ENCODE data around the gene ITPKB. TPM values are rescaled to one million over a fixed set of nuclear protein-coding genes. Genes with fewer than 3 reads are reported as not detected.

ITPKB gene
- total RNA-seq, 2 experiments from 2014 or later, result 30.7 to 30.8 TPM

- Mint-ChIP-seq H3K4me3 (no peak overlapping the region), H3K9me3 (no peaks in the 10 kb centered on the region), H3K36me3 (no peaks in the 10 kb centered on the region)
These were observed 129.1 kb downstream of the ITPKB start for GRCh38 chr1:226609836-226610455.

GRCh38 chr1:226608699-226609505, 130.2 kb downstream of the ITPKB start:
- peak; percentile 67 for DNase-seq
- H3K27ac Mint-ChIP-seq, result no peak overlapping the region
- no peaks in the 10 kb centered on the region for H3K4me1 Mint-ChIP-seq
- H3K27me3 Mint-ChIP-seq, result peaks cover 4% of the 10 kb centered on the region
- no peaks in the 10 kb centered on the region for H3K36me3 Mint-ChIP-seq
- no peak overlapping the region for H3K4me3 Mint-ChIP-seq
- H3K9me3 Mint-ChIP-seq, result no peaks in the 10 kb centered on the region

More at GRCh38 chr1:226609836-226610455, 129.1 kb downstream of the ITPKB start:
- Mint-ChIP-seq H3K4me1 (no peaks in the 10 kb centered on the region), H3K27ac (no peak overlapping the region), H3K27me3 (peaks cover 4% of the 10 kb centered on the region)
- DNase-seq, result no peak

GRCh38 chr1:226607821-226608220, 131.3 kb downstream of the ITPKB start:
- Mint-ChIP-seq H3K36me3 (no peaks in the 10 kb centered on the region), H3K9me3 (no peaks in the 10 kb centered on the region), H3K4me3 (no peak overlapping the region), H3K27ac (no peak overlapping the region), H3K27me3 (peaks cover 4% of the 10 kb centered on the region), H3K4me1 (no peaks in the 10 kb centered on the region)
- no peak for DNase-seq

- no peak for DNase-seq
- Mint-ChIP-seq H3K36me3 (no peaks in the 10 kb centered on the region), H3K27ac (no peak overlapping the region), H3K4me3 (no peak overlapping the region), H3K4me1 (no peaks in the 10 kb centered on the region), H3K27me3 (peaks cover 4% of the 10 kb centered on the region), H3K9me3 (no peaks in the 10 kb centered on the region)
These were observed 131.8 kb downstream of the ITPKB start for GRCh38 chr1:226607268-226607660.

GRCh38 chr1:226606311-226607267, 132.5 kb downstream of the ITPKB start:
- Mint-ChIP-seq H3K36me3 (no peaks in the 10 kb centered on the region), H3K9me3 (no peaks in the 10 kb centered on the region), H3K4me1 (no peaks in the 10 kb centered on the region), H3K27ac (no peak overlapping the region), H3K4me3 (no peak overlapping the region), H3K27me3 (peaks cover 4% of the 10 kb centered on the region)
- DNase-seq, result no peak

GRCh38 chr1:226605318-226605950, 133.6 kb downstream of the ITPKB start:
- H3K4me3 Mint-ChIP-seq, result no peak overlapping the region
- H3K27ac Mint-ChIP-seq, result no peak overlapping the region
- no peaks in the 10 kb centered on the region for H3K36me3 Mint-ChIP-seq
- H3K4me1 Mint-ChIP-seq, result no peaks in the 10 kb centered on the region
- H3K27me3 Mint-ChIP-seq, result peaks cover 4% of the 10 kb centered on the region
- no peaks in the 10 kb centered on the region for H3K9me3 Mint-ChIP-seq
- no peak for DNase-seq

- Mint-ChIP-seq H3K4me1 (no peaks in the 10 kb centered on the region), H3K4me3 (no peak overlapping the region), H3K27me3 (peaks cover 4% of the 10 kb centered on the region), H3K9me3 (no peaks in the 10 kb centered on the region), H3K36me3 (no peaks in the 10 kb centered on the region), H3K27ac (no peak overlapping the region)
- no peak for DNase-seq
These were observed 134.3 kb downstream of the ITPKB start for GRCh38 chr1:226604560-226605317.

- no peak overlapping the region for H3K4me3 Mint-ChIP-seq
- H3K27ac Mint-ChIP-seq, result no peak overlapping the region
- DNase-seq, result no peak
- no peaks in the 10 kb centered on the region for H3K9me3 Mint-ChIP-seq
- H3K4me1 Mint-ChIP-seq, result no peaks in the 10 kb centered on the region
- H3K27me3 Mint-ChIP-seq, result no peaks in the 10 kb centered on the region
- no peaks in the 10 kb centered on the region for H3K36me3 Mint-ChIP-seq
These were observed 135.1 kb downstream of the ITPKB start for GRCh38 chr1:226603858-226604559.

- DNase-seq, result no peak
- Mint-ChIP-seq H3K27ac (no peak overlapping the region), H3K36me3 (no peaks in the 10 kb centered on the region), H3K4me3 (no peak overlapping the region), H3K9me3 (no peaks in the 10 kb centered on the region), H3K4me1 (no peaks in the 10 kb centered on the region), H3K27me3 (no peaks in the 10 kb centered on the region)
These were observed 135.8 kb downstream of the ITPKB start for GRCh38 chr1:226603022-226603857.

GRCh38 chr1:226602186-226603021, 136.7 kb downstream of the ITPKB start:
- Mint-ChIP-seq H3K36me3 (no peaks in the 10 kb centered on the region), H3K27me3 (no peaks in the 10 kb centered on the region), H3K27ac (no peak overlapping the region), H3K4me1 (no peaks in the 10 kb centered on the region), H3K9me3 (no peaks in the 10 kb centered on the region), H3K4me3 (no peak overlapping the region)
- no peak for DNase-seq

- Mint-ChIP-seq H3K4me1 (no peaks in the 10 kb centered on the region), H3K27ac (no peak overlapping the region), H3K36me3 (no peaks in the 10 kb centered on the region), H3K9me3 (no peaks in the 10 kb centered on the region), H3K27me3 (no peaks in the 10 kb centered on the region), H3K4me3 (no peak overlapping the region)
- no peak for DNase-seq
These were observed 137.6 kb downstream of the ITPKB start for GRCh38 chr1:226601456-226601855.

GRCh38 chr1:226600254-226600653, 138.8 kb downstream of the ITPKB start:
- no peak overlapping the region for H3K4me3 Mint-ChIP-seq
- no peaks in the 10 kb centered on the region for H3K4me1 Mint-ChIP-seq
- peaks cover 2% of the 10 kb centered on the region for H3K9me3 Mint-ChIP-seq
- no peak for DNase-seq
- no peaks in the 10 kb centered on the region for H3K27me3 Mint-ChIP-seq
- no peak overlapping the region for H3K27ac Mint-ChIP-seq
- H3K36me3 Mint-ChIP-seq, result peaks cover 1% of the 10 kb centered on the region

Measured in activated naive CD8-positive, alpha-beta T cell treated with anti-CD3 and anti-CD28 coated beads for 36 hours (primary cell).